Activated B cell treated with CpG ODN at 0.5 μM for 24 hours (primary cell): ENCODE results near the gene KMT2C. TPM values are rescaled to one million over a fixed set of nuclear protein-coding genes. Genes with fewer than 3 reads are reported as not detected.

Experiments used
- ATAC-seq: fragments of 200-7000 bp; cut with Tn5 transposase; one replicate; pipeline ENCODE4 v1.10.0; 2021; ENCODE audit warnings: low read depth, mild to moderate bottlenecking, moderate library complexity
- CTCF ChIA-PET: fragments of 350-600 bp; sonication (Branson Sonifier 250); formaldehyde crosslinking; loops from one replicate; lab custom pipeline; 2021; ENCODE audit warnings: antibody characterized with exemption; lab: Charles Lee
- POLR2A ChIA-PET: fragments of 350-600 bp; sonication (Branson Sonifier 250); formaldehyde crosslinking; loops from one replicate; lab custom pipeline; 2021; ENCODE audit warnings: antibody characterized with exemption; lab: Charles Lee
- DNase-seq: peaks from one replicate; pipeline ENCODE4 v3.0.0; 2022
- H3K27ac Mint-ChIP-seq: one replicate; pipeline ENCODE4 v1.8.0; 2020; ENCODE audit warnings: mixed read lengths
- H3K27me3 Mint-ChIP-seq: one replicate; pipeline ENCODE4 v1.8.0; 2021; ENCODE audit warnings: mixed read lengths
- H3K36me3 Mint-ChIP-seq: one replicate; pipeline ENCODE4 v1.8.0; 2021; ENCODE audit warnings: low read depth, mixed read lengths
- H3K4me1 Mint-ChIP-seq: one replicate; pipeline ENCODE4 v1.8.0; 2021; ENCODE audit warnings: mixed read lengths
- H3K4me3 Mint-ChIP-seq: one replicate; pipeline ENCODE4 v1.8.0; 2020; ENCODE audit warnings: mild to moderate bottlenecking, mixed read lengths
- H3K9me3 Mint-ChIP-seq: one replicate; pipeline ENCODE4 v1.8.0; 2020; ENCODE audit warnings: mixed read lengths
- CTCF ChIP-seq: fragments of 200-600 bp; IDR thresholded peaks from one replicate; pipeline ENCODE4 v1.8.0; 2022; ENCODE audit warnings: antibody characterized with exemption, mild to moderate bottlenecking
- intact Hi-C: fragments of 100-400 bp; cut with micrococcal nuclease; formaldehyde crosslinking; loops from one replicate; pipeline ENCODE4 v1.15.1; 2024
- total RNA-seq: library from RNA; stranded (reverse); gene quantifications from 2 replicates; pipeline ENCODE4 v1.2.3, GENCODE V29; 2022

Gene KMT2C
- total RNA-seq, 1 donor from 2014 or later: 112 TPM

GRCh38 chr7:152095771-152096170, 340.0 kb downstream of the KMT2C start:
- CTCF ChIA-PET: no interaction called here
- DNase-seq (no peak), ATAC-seq (no peak)
- intact Hi-C loops: no loop called here
- Mint-ChIP-seq H3K4me3 (no peak overlapping the region), H3K27ac (no peak overlapping the region), H3K4me1 (no peaks in the 10 kb centered on the region), H3K27me3 (no peaks in the 10 kb centered on the region), H3K36me3 (peaks cover 7% of the 10 kb centered on the region), H3K9me3 (no peaks in the 10 kb centered on the region)
- no peak for TF ChIP-seq CTCF
- POLR2A ChIA-PET: interaction anchor here (0.7 kb wide), 1 partner anchor 885 kb away, joined by 7 read pairs; no protein-coding TSS in a partner anchor

GRCh38 chr7:152093717-152094116, 342.1 kb downstream of the KMT2C start:
- DNase-seq (no peak), ATAC-seq (no peak)
- peaks cover 5% of the 10 kb centered on the region for H3K9me3 Mint-ChIP-seq
- POLR2A ChIA-PET: interaction anchor here (0.6 kb wide), 1 partner anchor 248 kb away, joined by 3 read pairs; no protein-coding TSS in a partner anchor
- no peaks in the 10 kb centered on the region for H3K27me3 Mint-ChIP-seq
- TF ChIP-seq CTCF: no peak
- no peaks in the 10 kb centered on the region for H3K4me1 Mint-ChIP-seq
- CTCF ChIA-PET: no interaction called here
- intact Hi-C loops: no loop called here
- H3K27ac Mint-ChIP-seq: no peak overlapping the region
- peaks cover 4% of the 10 kb centered on the region for H3K36me3 Mint-ChIP-seq
- no peak overlapping the region for H3K4me3 Mint-ChIP-seq

GRCh38 chr7:152090747-152091146, 345.1 kb downstream of the KMT2C start:
- peaks cover 9% of the 10 kb centered on the region for H3K9me3 Mint-ChIP-seq
- intact Hi-C loops: no loop called here
- no peak for TF ChIP-seq CTCF

GRCh38 chr7:152089183-152089582, 346.6 kb downstream of the KMT2C start:
- CTCF ChIA-PET: no interaction called here
- TF ChIP-seq CTCF: no peak
- H3K27ac Mint-ChIP-seq: no peak overlapping the region
- H3K4me1 Mint-ChIP-seq: no peaks in the 10 kb centered on the region
- peaks cover 9% of the 10 kb centered on the region for H3K9me3 Mint-ChIP-seq
- ATAC-seq (no peak), DNase-seq (no peak)
- POLR2A ChIA-PET: no interaction called here
- H3K4me3 Mint-ChIP-seq: no peak overlapping the region
- intact Hi-C loops: no loop called here
- peaks cover 3% of the 10 kb centered on the region for H3K36me3 Mint-ChIP-seq
- H3K27me3 Mint-ChIP-seq: no peaks in the 10 kb centered on the region

More at GRCh38 chr7:152090747-152091146, 345.1 kb downstream of the KMT2C start:
- H3K4me1 Mint-ChIP-seq: no peaks in the 10 kb centered on the region
- ATAC-seq (no peak), DNase-seq (no peak)
- no peak overlapping the region for H3K4me3 Mint-ChIP-seq
- CTCF ChIA-PET: no interaction called here
- H3K27ac Mint-ChIP-seq: no peak overlapping the region
- H3K36me3 Mint-ChIP-seq: peaks cover 4% of the 10 kb centered on the region
- no peaks in the 10 kb centered on the region for H3K27me3 Mint-ChIP-seq
- POLR2A ChIA-PET: no interaction called here

- H3K4me3 Mint-ChIP-seq: no peak overlapping the region
- H3K4me1 Mint-ChIP-seq: no peaks in the 10 kb centered on the region
- CTCF ChIA-PET: no interaction called here
- no peak for ATAC-seq
- intact Hi-C loops: no loop called here
- H3K27me3 Mint-ChIP-seq: no peaks in the 10 kb centered on the region
- no peak for TF ChIP-seq CTCF
- POLR2A ChIA-PET: no interaction called here
- no peaks in the 10 kb centered on the region for H3K36me3 Mint-ChIP-seq
- no peak for DNase-seq
- no peak overlapping the region for H3K27ac Mint-ChIP-seq
- H3K9me3 Mint-ChIP-seq: peaks cover 9% of the 10 kb centered on the region
Measured at GRCh38 chr7:152086513-152086912, 349.3 kb downstream of the KMT2C start.
